NCI-H2196 treated with DMSO at 0.1 percent for 48 hours (cell line): Measurements from ENCODE around the gene PNN.
"Not testable (repeated sequence)": the region's sequence is repeated elsewhere in the genome, so short reads cannot be mapped to it uniquely, and the experiment has no call there.

Experiments used
- DNase-seq: peaks from one replicate; lab custom pipeline; 2025; ENCODE audit not compliant: unreplicated experiment; lab: John Stamatoyannopoulos, UW

Gene PNN

GRCh38 chr14:39174560-39175444 lies at the start of gene PNN:
PNN (plus strand) TSS chr14:39175254; CDS start chr14:39175280, 26 bp downstream.
- DNase-seq: peak; percentile 98

GRCh38 chr14:39137835-39138234 lies 37.2 kb upstream of the PNN start:
- not testable (repeated sequence) for DNase-seq

GRCh38 chr14:39138440-39138839 lies 36.6 kb upstream of the PNN start:
- DNase-seq: no peak

- no peak for DNase-seq
Measured at GRCh38 chr14:39140170-39140569, 34.9 kb upstream of the PNN start.

- DNase-seq: not testable (repeated sequence)
Measured at GRCh38 chr14:39141623-39142022, 33.4 kb upstream of the PNN start.

GRCh38 chr14:39143226-39143625 lies 31.8 kb upstream of the PNN start:
- DNase-seq: not testable (repeated sequence)

- no peak for DNase-seq
Measured at GRCh38 chr14:39145266-39145966, 29.6 kb upstream of the PNN start.

GRCh38 chr14:39154594-39155189 lies 20.4 kb upstream of the PNN start:
- DNase-seq: no peak

GRCh38 chr14:39157491-39157890 lies 17.6 kb upstream of the PNN start:
- no peak for DNase-seq

- DNase-seq: no peak
Measured at GRCh38 chr14:39158222-39158858, 16.7 kb upstream of the PNN start.

- no peak for DNase-seq
Measured at GRCh38 chr14:39160494-39160893, 14.6 kb upstream of the PNN start.

GRCh38 chr14:39167797-39168320 lies 7.2 kb upstream of the PNN start:
- not testable (repeated sequence) for DNase-seq

GRCh38 chr14:39168591-39168990 lies 6.5 kb upstream of the PNN start:
- DNase-seq: no peak

- no peak for DNase-seq
Measured at GRCh38 chr14:39169541-39169900, 5.5 kb upstream of the PNN start.

GRCh38 chr14:39173198-39173597 lies 1.9 kb upstream of the PNN start:
- no peak for DNase-seq

GRCh38 chr14:39175445-39176262 lies 600 bp downstream of the PNN start:
- no peak for DNase-seq

GRCh38 chr14:39176263-39177167 lies 1.5 kb downstream of the PNN start:
- no peak for DNase-seq

GRCh38 chr14:39177168-39177545 lies 2.1 kb downstream of the PNN start:
- no peak for DNase-seq

GRCh38 chr14:39179042-39179441 lies 4.0 kb downstream of the PNN start:
- no peak for DNase-seq
